ENCODE data around the gene NFATC2. TPM values are rescaled to one million over a fixed set of nuclear protein-coding genes. Genes with fewer than 3 reads are reported as not detected.

The NFATC2 gene
- total and polyA plus RNA-seq, 12 donors, result 0.61 to 7.7 (median 4.0) TPM

GRCh38 chr20:51492167-51493092 is 50.1 kb downstream of the NFATC2 start:
- intact Hi-C loops (cut with DNase I), result no loop called here
- peaks cover 6 to 20% of the 10 kb centered on the region in 2 donors for H3K4me1 ChIP-seq (replicated peaks in 1 of 2)
- no peaks in the 10 kb centered on the region for H3K9me3 ChIP-seq (replicated peaks in 1 of 3)
- DNase-seq, result peak; percentile 75 to 94 (median 91)
- TF ChIP-seq CTCF (IDR thresholded peaks at IDR 0.05) (no peak), POLR2A (IDR thresholded peaks at IDR 0.05) (peak in 1 of 2 donors; percentile 11)
- no peaks in the 10 kb centered on the region for H3K27me3 ChIP-seq
- H3K4me3 ChIP-seq, result peak overlapping the region in 1 of 4 donors; percentile 49
- H3K36me3 ChIP-seq (replicated peaks in 1 of 2), result no peaks in the 10 kb centered on the region
- 4 to 8% (median 7%) methylated on average over 10 to 47 of the region's 47 CpGs for WGBS, 4 donors
- H3K27ac ChIP-seq, result peak overlapping the region in 2 of 5 donors; percentile 49 to 51

- H3K27ac ChIP-seq, result no peak overlapping the region
- intact Hi-C loops (cut with DNase I), result no loop called here
- H3K4me1 ChIP-seq (replicated peaks in 1 of 2), result peaks cover 6 to 15% of the 10 kb centered on the region in 2 donors
- H3K27me3 ChIP-seq, result no peaks in the 10 kb centered on the region
- TF ChIP-seq CTCF (IDR thresholded peaks at IDR 0.05), result no peak
- no peak for TF ChIP-seq POLR2A (IDR thresholded peaks at IDR 0.05)
- H3K9me3 ChIP-seq (replicated peaks in 1 of 3), result no peaks in the 10 kb centered on the region
- H3K36me3 ChIP-seq (replicated peaks in 1 of 2), result no peaks in the 10 kb centered on the region
- WGBS, 4 donors, result 82 to 87% (median 86%) methylated on average over 11 of the region's 11 CpGs
- H3K4me3 ChIP-seq, result no peak overlapping the region
- no peak for DNase-seq
These were observed 51.1 kb downstream of the NFATC2 start for GRCh38 chr20:51491393-51491792.

GRCh38 chr20:51490635-51491034 is 51.9 kb downstream of the NFATC2 start:
- 84 to 95% (median 92%) methylated on average over 2 of the region's 2 CpGs for WGBS, 4 donors
- DNase-seq, result no peak
- H3K4me1 ChIP-seq (replicated peaks in 1 of 2), result peaks cover 6 to 15% of the 10 kb centered on the region in 2 donors
- H3K27ac ChIP-seq, result no peak overlapping the region
- no peaks in the 10 kb centered on the region for H3K9me3 ChIP-seq (replicated peaks in 1 of 3)
- H3K27me3 ChIP-seq, result no peaks in the 10 kb centered on the region
- H3K4me3 ChIP-seq, result no peak overlapping the region
- intact Hi-C loops (cut with DNase I), result no loop called here
- H3K36me3 ChIP-seq (replicated peaks in 1 of 2), result no peaks in the 10 kb centered on the region
- TF ChIP-seq POLR2A (IDR thresholded peaks at IDR 0.05) (no peak), CTCF (IDR thresholded peaks at IDR 0.05) (no peak)

GRCh38 chr20:51489611-51490010 is 52.9 kb downstream of the NFATC2 start:
- TF ChIP-seq CTCF (IDR thresholded peaks at IDR 0.05), result no peak
- TF ChIP-seq POLR2A (IDR thresholded peaks at IDR 0.05), result no peak
- H3K4me1 ChIP-seq (replicated peaks in 1 of 2), result peaks cover 6 to 15% of the 10 kb centered on the region in 2 donors
- no peak for DNase-seq
- intact Hi-C loops (cut with DNase I), result no loop called here
- no peaks in the 10 kb centered on the region for H3K27me3 ChIP-seq
- no peaks in the 10 kb centered on the region for H3K9me3 ChIP-seq (replicated peaks in 1 of 3)
- H3K27ac ChIP-seq, result no peak overlapping the region
- WGBS, 4 donors, result 94 to 98% (median 95%) methylated on average over 7 of the region's 7 CpGs
- H3K36me3 ChIP-seq (replicated peaks in 1 of 2), result no peaks in the 10 kb centered on the region
- no peak overlapping the region for H3K4me3 ChIP-seq
